ENCODE data around the gene DNAJC17. TPM values are rescaled to one million over a fixed set of nuclear protein-coding genes. Genes with fewer than 3 reads are reported as not detected.

DNAJC17 gene
- total RNA-seq, 4 donors from 2014 or later: 7.8 to 20.5 (median 17.8) TPM

DNA sequence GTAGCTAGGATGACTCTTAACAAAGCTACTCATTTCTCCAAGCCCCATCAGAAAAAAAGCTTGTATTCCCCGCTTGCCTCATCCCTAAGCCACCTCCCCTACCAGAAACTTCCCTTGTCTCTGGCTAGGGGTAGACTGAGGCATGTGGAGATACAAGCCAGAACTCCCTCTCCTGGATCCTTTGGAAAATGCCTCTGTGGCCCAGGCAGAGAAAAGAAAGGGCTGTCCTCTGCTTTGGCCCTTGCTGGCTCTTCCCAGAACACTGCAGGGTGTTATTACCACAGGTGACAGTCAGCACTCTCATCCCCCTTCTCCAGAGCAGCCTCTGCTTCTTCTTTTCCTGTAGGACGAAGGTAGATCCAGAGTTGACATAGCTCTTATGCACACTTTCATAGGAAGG, 67.4 kb downstream of the DNAJC17 start:
- peaks cover 5 to 100% of the 10 kb centered on the region in 2 donors for H3K36me3 ChIP-seq
- H3K4me3 ChIP-seq: no peak overlapping the region
- H3K27me3 ChIP-seq: no peaks in the 10 kb centered on the region
- H3K27ac ChIP-seq: no peak overlapping the region
- no peak for TF ChIP-seq POLR2A (IDR thresholded peaks at IDR 0.05)
- TF ChIP-seq, protein P1, sequence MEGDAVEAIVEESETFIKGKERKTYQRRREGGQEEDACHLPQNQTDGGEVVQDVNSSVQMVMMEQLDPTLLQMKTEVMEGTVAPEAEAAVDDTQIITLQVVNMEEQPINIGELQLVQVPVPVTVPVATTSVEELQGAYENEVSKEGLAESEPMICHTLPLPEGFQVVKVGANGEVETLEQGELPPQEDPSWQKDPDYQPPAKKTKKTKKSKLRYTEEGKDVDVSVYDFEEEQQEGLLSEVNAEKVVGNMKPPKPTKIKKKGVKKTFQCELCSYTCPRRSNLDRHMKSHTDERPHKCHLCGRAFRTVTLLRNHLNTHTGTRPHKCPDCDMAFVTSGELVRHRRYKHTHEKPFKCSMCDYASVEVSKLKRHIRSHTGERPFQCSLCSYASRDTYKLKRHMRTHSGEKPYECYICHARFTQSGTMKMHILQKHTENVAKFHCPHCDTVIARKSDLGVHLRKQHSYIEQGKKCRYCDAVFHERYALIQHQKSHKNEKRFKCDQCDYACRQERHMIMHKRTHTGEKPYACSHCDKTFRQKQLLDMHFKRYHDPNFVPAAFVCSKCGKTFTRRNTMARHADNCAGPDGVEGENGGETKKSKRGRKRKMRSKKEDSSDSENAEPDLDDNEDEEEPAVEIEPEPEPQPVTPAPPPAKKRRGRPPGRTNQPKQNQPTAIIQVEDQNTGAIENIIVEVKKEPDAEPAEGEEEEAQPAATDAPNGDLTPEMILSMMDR (IDR thresholded peaks at IDR 0.05): no peak
- TF ChIP-seq POLR2AphosphoS5 (IDR thresholded peaks at IDR 0.05): no peak
- no peak for TF ChIP-seq EP300 (IDR thresholded peaks at IDR 0.05)
- no peaks in the 10 kb centered on the region for H3K9me3 ChIP-seq
- 90 to 100% methylated on average over 1 to 2 of the region's 2 CpGs for WGBS, 2 donors (ENCODE audit: low coverage in 1 of 2)
- H3K4me1 ChIP-seq: no peaks in the 10 kb centered on the region
- no peak for ATAC-seq

DNA sequence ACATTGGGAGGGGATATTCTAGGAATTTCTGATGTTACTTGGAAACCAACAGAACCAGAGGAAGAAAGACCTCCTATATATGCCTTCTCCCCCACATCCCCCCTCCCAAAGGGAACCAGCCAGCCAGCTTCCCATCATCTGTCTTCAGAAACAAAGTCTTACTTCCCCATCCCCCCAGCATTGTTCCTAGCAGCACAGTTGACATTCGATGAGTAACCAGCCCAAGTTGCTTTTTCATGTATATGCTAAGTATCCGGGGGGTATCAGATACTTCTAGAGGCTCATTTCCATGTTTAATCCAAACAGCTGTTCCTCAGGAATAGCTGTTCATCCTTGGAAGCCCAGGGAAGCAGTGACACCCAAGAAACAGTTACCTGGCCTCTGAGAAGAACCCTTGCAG, 68.2 kb downstream of the DNAJC17 start:
- H3K4me1 ChIP-seq: no peaks in the 10 kb centered on the region
- H3K9me3 ChIP-seq: no peaks in the 10 kb centered on the region
- H3K27me3 ChIP-seq: no peaks in the 10 kb centered on the region
- no peak overlapping the region for H3K4me3 ChIP-seq
- no peak overlapping the region for H3K27ac ChIP-seq
- no peak for ATAC-seq
- TF ChIP-seq EP300 (IDR thresholded peaks at IDR 0.05): no peak
- TF ChIP-seq, protein P1 (IDR thresholded peaks at IDR 0.05): no peak
- no peak for TF ChIP-seq POLR2AphosphoS5 (IDR thresholded peaks at IDR 0.05)
- TF ChIP-seq POLR2A (IDR thresholded peaks at IDR 0.05): no peak
- peaks cover 5 to 100% of the 10 kb centered on the region in 2 donors for H3K36me3 ChIP-seq
- WGBS, 2 donors (ENCODE audit: low coverage in 1 of 2): 44 to 86% methylated on average over 1 to 2 of the region's 2 CpGs

DNA sequence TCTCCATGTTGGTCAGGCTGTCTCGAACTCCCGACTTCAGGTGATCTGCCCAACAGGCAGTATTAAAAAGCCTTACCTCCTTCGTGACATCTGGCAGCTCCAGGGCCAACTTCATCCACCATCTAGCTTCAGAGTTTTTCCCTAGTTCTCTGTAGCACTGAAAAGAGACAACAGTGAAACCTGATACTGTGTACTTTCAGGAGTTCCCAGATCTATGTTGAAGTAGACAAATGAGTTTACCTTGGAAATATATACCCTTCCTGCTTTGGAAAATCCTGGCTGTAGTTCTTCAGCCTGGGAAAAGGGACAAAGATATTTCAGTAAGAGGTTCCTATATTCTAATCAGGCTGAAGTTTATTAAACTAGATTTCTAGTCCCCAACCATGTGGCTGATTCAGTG, 70.2 kb downstream of the DNAJC17 start:
- no peak overlapping the region for H3K27ac ChIP-seq
- H3K4me3 ChIP-seq: no peak overlapping the region
- H3K4me1 ChIP-seq: no peaks in the 10 kb centered on the region
- TF ChIP-seq EP300 (IDR thresholded peaks at IDR 0.05) (no peak), POLR2A (IDR thresholded peaks at IDR 0.05) (no peak), POLR2AphosphoS5 (IDR thresholded peaks at IDR 0.05) (no peak)
- TF ChIP-seq, protein P1 (IDR thresholded peaks at IDR 0.05): no peak
- no peak for ATAC-seq
- no peaks in the 10 kb centered on the region for H3K27me3 ChIP-seq
- 92% methylated on average over 2 to 3 of the region's 3 CpGs for WGBS, 2 donors (ENCODE audit: low coverage in 1 of 2)
- H3K9me3 ChIP-seq: no peaks in the 10 kb centered on the region
- H3K36me3 ChIP-seq: peaks cover 5 to 100% of the 10 kb centered on the region in 2 donors

DNA sequence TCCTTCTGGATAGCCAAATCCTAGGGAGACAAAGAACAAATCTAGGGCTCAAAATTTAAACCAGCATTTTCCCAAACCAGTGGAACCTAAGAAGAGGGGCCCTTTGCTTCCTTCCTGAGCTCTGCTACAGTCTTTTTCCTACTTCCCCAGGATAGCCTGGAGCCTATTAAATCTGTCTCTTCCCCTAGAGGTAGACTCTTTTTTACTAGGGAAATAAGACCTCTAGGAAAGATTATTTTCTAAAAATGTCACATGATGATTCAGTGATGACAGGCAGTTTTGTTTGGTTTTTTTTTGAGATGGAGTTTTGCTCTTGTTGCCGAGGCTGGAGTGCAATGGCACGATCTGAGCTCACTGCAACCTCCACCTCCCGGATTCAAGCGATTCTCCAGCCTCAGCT, 70.7 kb downstream of the DNAJC17 start:
- H3K4me1 ChIP-seq: no peaks in the 10 kb centered on the region
- TF ChIP-seq EP300 (IDR thresholded peaks at IDR 0.05) (no peak), POLR2A (IDR thresholded peaks at IDR 0.05) (no peak), POLR2AphosphoS5 (IDR thresholded peaks at IDR 0.05) (no peak)
- TF ChIP-seq, protein P1 (IDR thresholded peaks at IDR 0.05): no peak
- WGBS, 2 donors (ENCODE audit: low coverage in 1 of 2): 79% methylated on average over 4 of the region's 4 CpGs; no CpG with 5 or more reads in 1 of the 2 donors
- H3K36me3 ChIP-seq: peaks cover 5 to 100% of the 10 kb centered on the region in 2 donors
- H3K4me3 ChIP-seq: no peak overlapping the region
- no peak overlapping the region for H3K27ac ChIP-seq
- H3K27me3 ChIP-seq: no peaks in the 10 kb centered on the region
- H3K9me3 ChIP-seq: no peaks in the 10 kb centered on the region
- no peak for ATAC-seq

DNA sequence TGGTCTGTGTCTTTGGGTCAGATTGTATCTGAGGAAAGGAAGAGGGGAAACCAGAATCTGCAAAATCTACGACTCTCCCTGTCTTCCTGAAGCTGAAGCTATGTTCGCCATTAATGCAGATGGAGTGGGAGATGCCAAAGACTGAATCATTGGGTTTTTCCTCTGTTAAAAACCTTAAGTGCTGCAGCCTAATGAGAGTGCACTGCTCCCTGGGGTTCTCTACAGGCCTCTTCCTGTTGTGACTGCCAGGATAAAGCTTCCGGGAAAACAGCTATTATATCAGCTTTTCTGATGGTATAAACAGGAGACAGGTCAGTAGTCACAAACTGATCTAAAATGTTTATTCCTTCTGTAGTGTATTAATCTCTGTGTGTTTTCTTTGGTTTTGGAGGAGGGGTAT, 76.2 kb downstream of the DNAJC17 start:
- Histone ChIP-seq H3K27me3 (no peaks in the 10 kb centered on the region), H3K36me3 (peaks cover 0 to 58% of the 10 kb centered on the region in 2 donors), H3K27ac (no peak overlapping the region), H3K4me3 (no peak overlapping the region), H3K9me3 (no peaks in the 10 kb centered on the region), H3K4me1 (no peaks in the 10 kb centered on the region)
- TF ChIP-seq, protein P1 (IDR thresholded peaks at IDR 0.05): no peak
- TF ChIP-seq POLR2AphosphoS5 (IDR thresholded peaks at IDR 0.05) (no peak), EP300 (IDR thresholded peaks at IDR 0.05) (no peak), POLR2A (IDR thresholded peaks at IDR 0.05) (no peak)
- 55 to 74% methylated on average over 3 of the region's 3 CpGs for WGBS, 2 donors (ENCODE audit: low coverage in 1 of 2)
- no peak for ATAC-seq

Data from gastroesophageal sphincter (tissue), 4 donors.